SK-N-SH (cell line): ENCODE data around the gene SELENOK. TPM values are rescaled to one million over a fixed set of nuclear protein-coding genes. Genes with fewer than 3 reads are reported as not detected.

Source experiments
- CTCF ChIA-PET: fragments of 300-600, 350-600 bp; formaldehyde crosslinking; extraction: SDS; loops from one replicate; lab custom pipeline; 2021; lab: Yijun Ruan, JAX
- POLR2A ChIA-PET: fragments of 350-600 bp; sonication (Branson Sonifier 250); formaldehyde crosslinking; extraction: SDS; loops from one replicate; lab custom pipeline; 2020; ENCODE audit warnings: antibody characterized with exemption, inconsistent platforms; lab: Yijun Ruan, JAX
- DNase-seq: peaks from one replicate; pipeline ENCODE4 v3.0.0; 2012
- H2AFZ ChIP-seq: fragments of 200-600 bp; sonication (generic); 2 replicates; pipeline ENCODE4 v1.8.1; 2016; ENCODE audit warnings: antibody characterized with exemption, mild to moderate bottlenecking, low read depth
- H3F3A ChIP-seq: fragments of 200-600 bp; sonication (generic); replicated peaks from 2 replicates; pipeline ENCODE3; 2016; ENCODE audit warnings: antibody characterized with exemption, mild to moderate bottlenecking; ENCODE audit not compliant: insufficient read depth
- H3K27ac ChIP-seq, 2 experiments: fragments of 200-500 bp in 1 of 2; fragments of 200-600 bp in 1 of 2; sonication (Bioruptor generic) in 1 of 2; sonication (generic), shearing (Covaris generic) in 1 of 2; 2 replicates each; pipeline versions ENCODE4 v1.5.1 to v1.6.1; 2014 to 2016; ENCODE audit warnings: low read depth in 2 of 2, inconsistent platforms in 1 of 2, low read length in 1 of 2, mild to moderate bottlenecking in 1 of 2, mixed read lengths in 1 of 2
- H3K27me3 ChIP-seq: fragments of 200-600 bp; sonication (generic), shearing (Covaris generic); 2 replicates; pipeline ENCODE4 v1.6.1; 2016; ENCODE audit warnings: mixed run types; ENCODE audit not compliant: insufficient read depth
- H3K36me3 ChIP-seq, 2 experiments: fragments of 200-500 bp in 1 of 2; fragments of 200-600 bp in 1 of 2; sonication (Bioruptor generic) in 1 of 2; sonication (generic) in 1 of 2; replicated peaks in 1 of 2; 2 replicates each; pipeline versions ENCODE3 to v1.5.1; 2014 to 2016; ENCODE audit warnings: low read length in 1 of 2, mild to moderate bottlenecking in 1 of 2; ENCODE audit not compliant: insufficient read depth in 2 of 2, control insufficient read depth in 1 of 2
- H3K4me1 ChIP-seq, 2 experiments: fragments of 200-500 bp in 1 of 2; fragments of 200-600 bp in 1 of 2; sonication (Bioruptor generic) in 1 of 2; sonication (generic), shearing (Covaris generic) in 1 of 2; 2 replicates each; pipeline versions ENCODE4 v1.5.1 to v1.6.1; 2014 to 2016; ENCODE audit warnings: low read depth in 1 of 2, low read length in 1 of 2, mixed run types in 1 of 2; ENCODE audit not compliant: insufficient read depth in 2 of 2, control insufficient read depth in 1 of 2
- H3K4me2 ChIP-seq: fragments of 200-600 bp; sonication (generic), shearing (Covaris generic); 2 replicates; pipeline ENCODE4 v1.6.1; 2017; ENCODE audit warnings: mixed run types
- H3K4me3 ChIP-seq, 2 experiments: fragments of 200-500 bp in 1 of 2; fragments of 200-600 bp in 1 of 2; sonication (Bioruptor generic) in 1 of 2; sonication (generic), shearing (Covaris generic) in 1 of 2; 2 replicates each; pipeline versions ENCODE4 v1.5.1 to v1.8.1; 2014 to 2016; ENCODE audit warnings: low read depth in 2 of 2, inconsistent platforms in 1 of 2, low read length in 1 of 2, mild to moderate bottlenecking in 1 of 2, mixed read lengths in 1 of 2, moderate library complexity in 1 of 2
- H3K79me2 ChIP-seq: fragments of 200-600 bp; sonication (generic); 2 replicates; pipeline ENCODE4 v1.8.1; 2017; ENCODE audit warnings: mild to moderate bottlenecking; ENCODE audit not compliant: insufficient read depth
- H3K9ac ChIP-seq: fragments of 200-600 bp; sonication (generic); 2 replicates; pipeline ENCODE4 v1.6.1; 2017; ENCODE audit warnings: mixed run types
- H3K9me2 ChIP-seq: fragments of 200-600 bp; sonication (generic); 2 replicates; pipeline ENCODE4 v1.6.1; 2017; ENCODE audit warnings: mixed run types
- H3K9me3 ChIP-seq: fragments of 200-600 bp; sonication (generic); 2 replicates; pipeline ENCODE4 v1.6.1; 2017; ENCODE audit warnings: mixed run types, mild to moderate bottlenecking, moderate library complexity
- H4K20me1 ChIP-seq: fragments of 200-600 bp; sonication (generic); 2 replicates; pipeline ENCODE4 v1.6.1; 2017; ENCODE audit warnings: mild to moderate bottlenecking, mixed run types; ENCODE audit not compliant: insufficient read depth
- CHD2 ChIP-seq: fragments of 150-350 bp; IDR thresholded peaks from 2 replicates; pipeline ENCODE4 v1.6.1; 2018; ENCODE audit warnings: low read length; ENCODE audit not compliant: partially characterized antibody
- EP300 ChIP-seq, 2 experiments: IDR thresholded peaks; 2 replicates each; pipeline versions ENCODE4 v1.4.0 to v1.6.1; 2012; ENCODE audit warnings: borderline replicate concordance in 1 of 2, low read depth in 1 of 2, low read length in 1 of 2
- FOSL2 ChIP-seq: IDR thresholded peaks from 2 replicates; pipeline ENCODE4 v1.4.0; 2012; ENCODE audit warnings: low read depth, mild to moderate bottlenecking, moderate library complexity, borderline replicate concordance
- JUND ChIP-seq: IDR thresholded peaks from 2 replicates; pipeline ENCODE4 v1.4.0; 2012
- MEF2A ChIP-seq: IDR thresholded peaks from 2 replicates; pipeline ENCODE4 v1.4.0; 2012; ENCODE audit warnings: low read depth, borderline replicate concordance
- MXI1 ChIP-seq: IDR thresholded peaks from 2 replicates; pipeline ENCODE4 v1.6.1; 2012; ENCODE audit warnings: mild to moderate bottlenecking, low read depth, low read length, improper control_type of control experiment
- NFIC ChIP-seq: IDR thresholded peaks from 2 replicates; pipeline ENCODE4 v1.4.0; 2012; ENCODE audit warnings: borderline replicate concordance
- NRF1 ChIP-seq: IDR thresholded peaks from 2 replicates; pipeline ENCODE4 v1.6.1; 2012; ENCODE audit warnings: low read depth, mild to moderate bottlenecking, low read length
- RAD21 ChIP-seq: IDR thresholded peaks from 2 replicates; pipeline ENCODE4 v1.6.1; 2012; ENCODE audit warnings: mild to moderate bottlenecking, low read length
- RCOR1 ChIP-seq: fragments of 150-350 bp; IDR thresholded peaks from 2 replicates; pipeline ENCODE4 v1.6.1; 2017; ENCODE audit warnings: antibody characterized with exemption, low read length
- RFX5 ChIP-seq: IDR thresholded peaks from 2 replicates; pipeline ENCODE4 v1.6.1; 2012; ENCODE audit warnings: mild to moderate bottlenecking, improper control_type of control experiment, low read length
- RXRA ChIP-seq: IDR thresholded peaks from 2 replicates; pipeline ENCODE4 v1.4.0; 2012; ENCODE audit warnings: low read depth, mild to moderate bottlenecking, borderline replicate concordance
- SIN3A ChIP-seq: IDR thresholded peaks from 2 replicates; pipeline ENCODE4 v1.6.1; 2012; ENCODE audit warnings: low read depth, mild to moderate bottlenecking, low read length, moderate library complexity, borderline replicate concordance
- SMC3 ChIP-seq: IDR thresholded peaks from 2 replicates; pipeline ENCODE4 v1.6.1; 2012; ENCODE audit warnings: low read depth, low read length, improper control_type of control experiment
- TCF12 ChIP-seq: IDR thresholded peaks from 2 replicates; pipeline ENCODE4 v1.4.0; 2012
- TEAD4 ChIP-seq: IDR thresholded peaks from 2 replicates; pipeline ENCODE4 v1.4.0; 2012; ENCODE audit warnings: mild to moderate bottlenecking, borderline replicate concordance; ENCODE audit not compliant: insufficient read depth
- YY1 ChIP-seq: IDR thresholded peaks from 2 replicates; pipeline ENCODE4 v1.4.0; 2012; ENCODE audit warnings: low read depth, mild to moderate bottlenecking
- ZBTB33 ChIP-seq: IDR thresholded peaks from 2 replicates; pipeline ENCODE4 v1.4.0; 2012; ENCODE audit warnings: low read depth, borderline replicate concordance
- WGBS: methylation state at CpG from one replicate; pipeline ENCODE4 v1.1.6; 2017; ENCODE audit warnings: low lambda C conversion rate; 5-methylcytosine and 5-hydroxymethylcytosine counted together
- polyA plus RNA-seq, 3 experiments: library from polyadenylated mRNA; depleted of rRNA; stranded (reverse); fragments of >200 nt; gene quantifications; 2 replicates each; pipeline ENCODE4 v1.2.3, GENCODE V29; 2012
- TF ChIP-seq, protein P1 (sequence below): IDR thresholded peaks from 2 replicates; pipeline ENCODE4; 2012
- TF ChIP-seq, protein P2 (sequence below): fragments of 150-350 bp; IDR thresholded peaks from 2 replicates; pipeline ENCODE4 v1.6.1; 2017; ENCODE audit warnings: antibody characterized with exemption, low read length, low read depth, borderline replicate concordance
- TF ChIP-seq, protein P3 (sequence below): fragments of 150-350 bp; IDR thresholded peaks from 2 replicates; pipeline ENCODE4 v1.6.1; 2016; ENCODE audit warnings: mild to moderate bottlenecking, low read depth, low read length

SELENOK gene
- polyA plus RNA-seq, 1 of the 3 experiments (the other 2 are of a cell fraction) = 29.2 TPM

- no peak for DNase-seq
- H3K4me3 ChIP-seq = no peak overlapping the region
- H3K9me2 ChIP-seq = no peaks in the 10 kb centered on the region
- peaks cover 49% of the 10 kb centered on the region for H3K79me2 ChIP-seq
- no peaks in the 10 kb centered on the region for H3F3A ChIP-seq
- H3K4me1 ChIP-seq = peaks cover 4 to 16% of the 10 kb centered on the region in 2 experiments; a peak in 2 of 4 replicates
- H3K27ac ChIP-seq = no peak overlapping the region
- ChIA-PET POLR2A (no interaction called here), CTCF (no interaction called here)
- peaks cover 29 to 34% of the 10 kb centered on the region in 2 experiments for H3K36me3 ChIP-seq
- no peaks in the 10 kb centered on the region for H3K27me3 ChIP-seq
- no peak overlapping the region for H3K4me2 ChIP-seq
- TF ChIP-seq RXRA = no peak
- TF ChIP-seq, protein P1, sequence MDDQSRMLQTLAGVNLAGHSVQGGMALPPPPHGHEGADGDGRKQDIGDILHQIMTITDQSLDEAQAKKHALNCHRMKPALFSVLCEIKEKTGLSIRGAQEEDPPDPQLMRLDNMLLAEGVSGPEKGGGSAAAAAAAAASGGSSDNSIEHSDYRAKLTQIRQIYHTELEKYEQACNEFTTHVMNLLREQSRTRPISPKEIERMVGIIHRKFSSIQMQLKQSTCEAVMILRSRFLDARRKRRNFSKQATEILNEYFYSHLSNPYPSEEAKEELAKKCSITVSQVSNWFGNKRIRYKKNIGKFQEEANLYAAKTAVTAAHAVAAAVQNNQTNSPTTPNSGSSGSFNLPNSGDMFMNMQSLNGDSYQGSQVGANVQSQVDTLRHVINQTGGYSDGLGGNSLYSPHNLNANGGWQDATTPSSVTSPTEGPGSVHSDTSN = no peak
- no peak for TF ChIP-seq RCOR1
- TF ChIP-seq RAD21 = no peak
- no peak for TF ChIP-seq CHD2
- TF ChIP-seq, protein P2, sequence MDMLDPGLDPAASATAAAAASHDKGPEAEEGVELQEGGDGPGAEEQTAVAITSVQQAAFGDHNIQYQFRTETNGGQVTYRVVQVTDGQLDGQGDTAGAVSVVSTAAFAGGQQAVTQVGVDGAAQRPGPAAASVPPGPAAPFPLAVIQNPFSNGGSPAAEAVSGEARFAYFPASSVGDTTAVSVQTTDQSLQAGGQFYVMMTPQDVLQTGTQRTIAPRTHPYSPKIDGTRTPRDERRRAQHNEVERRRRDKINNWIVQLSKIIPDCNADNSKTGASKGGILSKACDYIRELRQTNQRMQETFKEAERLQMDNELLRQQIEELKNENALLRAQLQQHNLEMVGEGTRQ = no peak
- no peak for TF ChIP-seq FOSL2
- TF ChIP-seq MEF2A = no peak
- TF ChIP-seq NFIC = no peak
- TF ChIP-seq SMC3 = no peak
- TF ChIP-seq YY1 = no peak
- no peak for TF ChIP-seq TCF12
- TF ChIP-seq, protein P3, sequence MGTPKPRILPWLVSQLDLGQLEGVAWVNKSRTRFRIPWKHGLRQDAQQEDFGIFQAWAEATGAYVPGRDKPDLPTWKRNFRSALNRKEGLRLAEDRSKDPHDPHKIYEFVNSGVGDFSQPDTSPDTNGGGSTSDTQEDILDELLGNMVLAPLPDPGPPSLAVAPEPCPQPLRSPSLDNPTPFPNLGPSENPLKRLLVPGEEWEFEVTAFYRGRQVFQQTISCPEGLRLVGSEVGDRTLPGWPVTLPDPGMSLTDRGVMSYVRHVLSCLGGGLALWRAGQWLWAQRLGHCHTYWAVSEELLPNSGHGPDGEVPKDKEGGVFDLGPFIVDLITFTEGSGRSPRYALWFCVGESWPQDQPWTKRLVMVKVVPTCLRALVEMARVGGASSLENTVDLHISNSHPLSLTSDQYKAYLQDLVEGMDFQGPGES = no peak
- TF ChIP-seq NRF1 = no peak
- TF ChIP-seq TEAD4 = no peak
- no peak for TF ChIP-seq JUND
- TF ChIP-seq MXI1 = no peak
- no peak overlapping the region for H3K9ac ChIP-seq
- H4K20me1 ChIP-seq = no peaks in the 10 kb centered on the region
- H2AFZ ChIP-seq = no peak overlapping the region
- 93% methylated on average over 3 of the region's 3 CpGs for WGBS
- no peaks in the 10 kb centered on the region for H3K9me3 ChIP-seq
Observed at GRCh38 chr3:53885239-53885638, 6.4 kb downstream of the SELENOK start.

DNA sequence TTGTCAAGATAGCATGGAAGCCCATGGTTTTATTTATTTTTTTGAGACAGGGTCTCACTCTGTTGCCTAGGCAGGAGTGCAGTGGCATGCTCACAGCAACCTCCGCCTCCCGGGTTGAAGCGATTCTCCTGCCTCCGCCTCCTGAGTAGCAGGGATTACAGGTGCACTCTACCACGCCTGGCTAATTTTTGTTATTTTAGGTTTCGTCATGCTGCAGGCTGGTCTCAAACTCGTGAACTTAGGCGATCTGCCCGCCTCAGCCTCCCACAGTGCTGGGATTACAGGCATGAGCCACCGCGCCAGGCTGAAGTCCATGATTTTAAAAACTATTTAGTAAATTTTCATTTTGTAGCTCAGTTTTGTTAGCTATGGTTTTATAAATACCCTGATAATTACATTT is 7.0 kb downstream of the SELENOK start:
- 98% methylated on average over 11 of the region's 11 CpGs for WGBS
- Histone ChIP-seq H4K20me1 (no peaks in the 10 kb centered on the region), H3K27me3 (no peaks in the 10 kb centered on the region), H3K9me2 (no peaks in the 10 kb centered on the region), H2AFZ (no peak overlapping the region), H3K27ac (no peak overlapping the region), H3K9me3 (no peaks in the 10 kb centered on the region), H3K4me1 (peaks cover 4 to 12% of the 10 kb centered on the region in 2 experiments; a peak in 2 of 4 replicates), H3F3A (no peaks in the 10 kb centered on the region), H3K4me2 (no peak overlapping the region), H3K79me2 (peaks cover 48% of the 10 kb centered on the region), H3K9ac (no peak overlapping the region), H3K36me3 (peaks cover 32 to 39% of the 10 kb centered on the region in 2 experiments), H3K4me3 (no peak overlapping the region)
- no peak for DNase-seq
- POLR2A ChIA-PET = no interaction called here
- TF ChIP-seq SIN3A (no peak), EP300 (IDR thresholded peaks at IDR 0.05; ENCODE audit: borderline replicate concordance in 1 of 2, low read depth in 1 of 2, low read length in 1 of 2) (no peak), RAD21 (no peak), ZBTB33 (no peak), RFX5 (no peak), NRF1 (no peak), RCOR1 (no peak), YY1 (no peak)
- TF ChIP-seq, protein P3 = no peak
- TF ChIP-seq, protein P2 = no peak
- CTCF ChIA-PET = no interaction called here
